ENCODE measurements around the gene FMNL2. TPM values are rescaled to one million over a fixed set of nuclear protein-coding genes. Genes with fewer than 3 reads are reported as not detected.

The FMNL2 gene
- polyA plus RNA-seq, 3 donors = 0.28 to 3.2 (median 0.71) TPM

- DNase-seq = no peak
- Histone ChIP-seq H3K27me3 (ENCODE audit: control insufficient read depth in 2 of 2, insufficient read depth in 2 of 2, low read length in 2 of 2) (no peaks in the 10 kb centered on the region), H4K20me1 (ENCODE audit: insufficient read depth, low read length) (no peaks in the 10 kb centered on the region), H3K79me2 (ENCODE audit: insufficient read depth, low read length) (no peaks in the 10 kb centered on the region), H3K36me3 (replicated peaks in 1 of 2; ENCODE audit: control insufficient read depth in 1 of 2, insufficient read depth in 2 of 2, low read length in 2 of 2) (no peaks in the 10 kb centered on the region), H3K4me2 (replicated peaks; ENCODE audit: extremely low read depth, low read length, poor library complexity, severe bottlenecking) (no peak overlapping the region), H3K9me3 (replicated peaks in 1 of 2; ENCODE audit: control insufficient read depth in 1 of 2, insufficient read depth in 1 of 2, low read length in 2 of 2) (no peaks in the 10 kb centered on the region), H3K4me1 (ENCODE audit: control insufficient read depth in 1 of 2, insufficient read depth in 2 of 2, low read length in 2 of 2) (peaks cover 21 to 34% of the 10 kb centered on the region in 2 donors), H3K4me3 (replicated peaks in 1 of 3; ENCODE audit: low read depth in 2 of 3, low read length in 3 of 3) (no peak overlapping the region), H3K27ac (ENCODE audit: low read depth in 1 of 2, low read length in 2 of 2) (no peak overlapping the region), H3K9ac (ENCODE audit: insufficient read depth, low read length, poor library complexity, severe bottlenecking) (no peak overlapping the region), H2AFZ (ENCODE audit: insufficient read depth, low read depth, low read length, poor library complexity, severe bottlenecking) (no peak overlapping the region)
- Mint-ChIP-seq H3K4me3 (no peak overlapping the region), H3K36me3 (no peaks in the 10 kb centered on the region), H3K27me3 (ENCODE audit: low read depth in 3 of 3) (no peaks in the 10 kb centered on the region), H3K4me1 (peaks cover 24% of the 10 kb centered on the region), H3K27ac (no peak overlapping the region), H3K9me3 (no peaks in the 10 kb centered on the region)
- intact Hi-C loops (cut with micrococcal nuclease) = no loop called here
- TF ChIP-seq, protein P1, sequence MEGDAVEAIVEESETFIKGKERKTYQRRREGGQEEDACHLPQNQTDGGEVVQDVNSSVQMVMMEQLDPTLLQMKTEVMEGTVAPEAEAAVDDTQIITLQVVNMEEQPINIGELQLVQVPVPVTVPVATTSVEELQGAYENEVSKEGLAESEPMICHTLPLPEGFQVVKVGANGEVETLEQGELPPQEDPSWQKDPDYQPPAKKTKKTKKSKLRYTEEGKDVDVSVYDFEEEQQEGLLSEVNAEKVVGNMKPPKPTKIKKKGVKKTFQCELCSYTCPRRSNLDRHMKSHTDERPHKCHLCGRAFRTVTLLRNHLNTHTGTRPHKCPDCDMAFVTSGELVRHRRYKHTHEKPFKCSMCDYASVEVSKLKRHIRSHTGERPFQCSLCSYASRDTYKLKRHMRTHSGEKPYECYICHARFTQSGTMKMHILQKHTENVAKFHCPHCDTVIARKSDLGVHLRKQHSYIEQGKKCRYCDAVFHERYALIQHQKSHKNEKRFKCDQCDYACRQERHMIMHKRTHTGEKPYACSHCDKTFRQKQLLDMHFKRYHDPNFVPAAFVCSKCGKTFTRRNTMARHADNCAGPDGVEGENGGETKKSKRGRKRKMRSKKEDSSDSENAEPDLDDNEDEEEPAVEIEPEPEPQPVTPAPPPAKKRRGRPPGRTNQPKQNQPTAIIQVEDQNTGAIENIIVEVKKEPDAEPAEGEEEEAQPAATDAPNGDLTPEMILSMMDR (IDR thresholded peaks at IDR 0.05) = no peak
- WGBS (ENCODE audit: insufficient coverage) = no CpG with 5 or more reads among the region's 2 CpGs
These were observed 272.0 kb downstream of the FMNL2 start for GRCh38 chr2:152606941-152607340.

DNA sequence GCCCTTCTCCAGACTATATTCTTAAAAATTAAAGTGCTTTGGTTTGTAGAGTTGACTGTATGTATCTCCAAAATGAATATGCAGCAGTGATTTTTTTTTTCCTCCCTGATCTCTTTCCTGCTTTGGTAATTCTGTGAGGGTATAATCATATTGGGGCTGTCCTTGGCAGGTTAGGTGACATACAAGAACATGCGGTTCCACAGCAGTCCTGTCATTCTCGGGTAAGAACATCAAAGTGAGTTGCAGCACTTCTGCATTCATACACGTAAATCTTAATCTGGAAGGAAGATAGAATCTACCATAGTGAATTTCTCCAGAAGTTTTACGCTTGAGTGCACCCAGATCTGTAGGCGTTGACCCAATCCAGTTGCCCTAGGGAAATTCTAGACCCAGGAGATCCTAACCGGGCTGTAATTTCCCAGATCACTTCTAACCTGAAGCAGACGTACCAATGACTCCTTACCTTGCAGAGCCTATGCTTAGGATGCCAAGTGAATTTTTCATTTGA lies 272.9 kb downstream of the FMNL2 start:
- Histone ChIP-seq H2AFZ (ENCODE audit: insufficient read depth, low read depth, low read length, poor library complexity, severe bottlenecking) (no peak overlapping the region), H3K9ac (ENCODE audit: insufficient read depth, low read length, poor library complexity, severe bottlenecking) (no peak overlapping the region), H3K4me2 (replicated peaks; ENCODE audit: extremely low read depth, low read length, poor library complexity, severe bottlenecking) (no peak overlapping the region), H3K4me3 (replicated peaks in 1 of 3; ENCODE audit: low read depth in 2 of 3, low read length in 3 of 3) (no peak overlapping the region), H3K9me3 (replicated peaks in 1 of 2; ENCODE audit: control insufficient read depth in 1 of 2, insufficient read depth in 1 of 2, low read length in 2 of 2) (no peaks in the 10 kb centered on the region), H3K36me3 (replicated peaks in 1 of 2; ENCODE audit: control insufficient read depth in 1 of 2, insufficient read depth in 2 of 2, low read length in 2 of 2) (no peaks in the 10 kb centered on the region), H3K4me1 (ENCODE audit: control insufficient read depth in 1 of 2, insufficient read depth in 2 of 2, low read length in 2 of 2) (peaks cover 30 to 43% of the 10 kb centered on the region in 2 donors), H4K20me1 (ENCODE audit: insufficient read depth, low read length) (peaks cover 4% of the 10 kb centered on the region), H3K27me3 (ENCODE audit: control insufficient read depth in 2 of 2, insufficient read depth in 2 of 2, low read length in 2 of 2) (no peaks in the 10 kb centered on the region), H3K79me2 (ENCODE audit: insufficient read depth, low read length) (no peaks in the 10 kb centered on the region), H3K27ac (ENCODE audit: low read depth in 1 of 2, low read length in 2 of 2) (no peak overlapping the region)
- Mint-ChIP-seq H3K9me3 (no peaks in the 10 kb centered on the region), H3K4me3 (no peak overlapping the region), H3K4me1 (peaks cover 32% of the 10 kb centered on the region), H3K36me3 (no peaks in the 10 kb centered on the region), H3K27ac (no peak overlapping the region), H3K27me3 (ENCODE audit: low read depth in 3 of 3) (no peaks in the 10 kb centered on the region)
- no peak for DNase-seq
- intact Hi-C loops (cut with micrococcal nuclease) = no loop called here
- 93% methylated on average over 3 of the region's 7 CpGs for WGBS (ENCODE audit: insufficient coverage)
- TF ChIP-seq, protein P1 (IDR thresholded peaks at IDR 0.05) = no peak
